ENCODE results near the gene CCT6B. TPM values are rescaled to one million over a fixed set of nuclear protein-coding genes. Genes with fewer than 3 reads are reported as not detected.

CCT6B gene
- total and polyA plus RNA-seq, 9 of the 15 experiments (the other 6 are each of a cell fraction or from before 2014, with no cell fraction given), result 0.25 to 0.91 (median 0.58) TPM

- TF ChIP-seq TFAP4 (CRISPR knock-in tag; IDR thresholded peaks at IDR 0.05; ENCODE audit: borderline replicate concordance) (peak; percentile 34; the same call in 1 of the 2 replicates), GATA2 (CRISPR knock-in tag; IDR thresholded peaks at IDR 0.05) (no peak), MEIS2 (IDR thresholded peaks at IDR 0.05; ENCODE audit: partially characterized antibody) (peak; percentile 70), E2F3 (CRISPR knock-in tag; IDR thresholded peaks at IDR 0.05) (peak; percentile 32; the same call in 1 of the 2 replicates), ZNF586 (CRISPR knock-in tag; conservative IDR thresholded peaks at IDR 0.05) (no peak), MEF2D (tag; conservative IDR thresholded peaks at IDR 0.05; ENCODE audit: low read depth) (no peak), JUND (IDR thresholded peaks at IDR 0.05; ENCODE audit: borderline replicate concordance, low read depth, low read length) (no peak), JUND (tag; IDR thresholded peaks at IDR 0.05; ENCODE audit: borderline replicate concordance, low read depth, low read length) (no peak; the same call in 2 of the 3 replicates), NCOR1 (IDR thresholded peaks at IDR 0.05) (no peak; the same call in 1 of the 2 replicates), SOX6 (IDR thresholded peaks at IDR 0.05) (no peak), L3MBTL2 (IDR thresholded peaks at IDR 0.05) (peak; percentile 90), RBM14 (IDR thresholded peaks at IDR 0.05; ENCODE audit: borderline replicate concordance, insufficient read depth, low read depth, low read length) (no peak), CCNT2 (IDR thresholded peaks at IDR 0.05; ENCODE audit: borderline replicate concordance, extremely low read depth, insufficient read length, low read depth, low read length) (no peak), MIER1 (IDR thresholded peaks at IDR 0.05; ENCODE audit: low read depth) (no peak)
- TF ChIP-seq, protein P1, sequence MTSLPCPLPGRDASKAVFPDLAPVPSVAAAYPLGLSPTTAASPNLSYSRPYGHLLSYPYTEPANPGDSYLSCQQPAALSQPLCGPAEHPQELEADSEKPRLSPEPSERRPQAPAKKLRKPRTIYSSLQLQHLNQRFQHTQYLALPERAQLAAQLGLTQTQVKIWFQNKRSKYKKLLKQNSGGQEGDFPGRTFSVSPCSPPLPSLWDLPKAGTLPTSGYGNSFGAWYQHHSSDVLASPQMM (CRISPR knock-in tag; IDR thresholded peaks at IDR 0.05), result no peak
- TF ChIP-seq, protein P2, sequence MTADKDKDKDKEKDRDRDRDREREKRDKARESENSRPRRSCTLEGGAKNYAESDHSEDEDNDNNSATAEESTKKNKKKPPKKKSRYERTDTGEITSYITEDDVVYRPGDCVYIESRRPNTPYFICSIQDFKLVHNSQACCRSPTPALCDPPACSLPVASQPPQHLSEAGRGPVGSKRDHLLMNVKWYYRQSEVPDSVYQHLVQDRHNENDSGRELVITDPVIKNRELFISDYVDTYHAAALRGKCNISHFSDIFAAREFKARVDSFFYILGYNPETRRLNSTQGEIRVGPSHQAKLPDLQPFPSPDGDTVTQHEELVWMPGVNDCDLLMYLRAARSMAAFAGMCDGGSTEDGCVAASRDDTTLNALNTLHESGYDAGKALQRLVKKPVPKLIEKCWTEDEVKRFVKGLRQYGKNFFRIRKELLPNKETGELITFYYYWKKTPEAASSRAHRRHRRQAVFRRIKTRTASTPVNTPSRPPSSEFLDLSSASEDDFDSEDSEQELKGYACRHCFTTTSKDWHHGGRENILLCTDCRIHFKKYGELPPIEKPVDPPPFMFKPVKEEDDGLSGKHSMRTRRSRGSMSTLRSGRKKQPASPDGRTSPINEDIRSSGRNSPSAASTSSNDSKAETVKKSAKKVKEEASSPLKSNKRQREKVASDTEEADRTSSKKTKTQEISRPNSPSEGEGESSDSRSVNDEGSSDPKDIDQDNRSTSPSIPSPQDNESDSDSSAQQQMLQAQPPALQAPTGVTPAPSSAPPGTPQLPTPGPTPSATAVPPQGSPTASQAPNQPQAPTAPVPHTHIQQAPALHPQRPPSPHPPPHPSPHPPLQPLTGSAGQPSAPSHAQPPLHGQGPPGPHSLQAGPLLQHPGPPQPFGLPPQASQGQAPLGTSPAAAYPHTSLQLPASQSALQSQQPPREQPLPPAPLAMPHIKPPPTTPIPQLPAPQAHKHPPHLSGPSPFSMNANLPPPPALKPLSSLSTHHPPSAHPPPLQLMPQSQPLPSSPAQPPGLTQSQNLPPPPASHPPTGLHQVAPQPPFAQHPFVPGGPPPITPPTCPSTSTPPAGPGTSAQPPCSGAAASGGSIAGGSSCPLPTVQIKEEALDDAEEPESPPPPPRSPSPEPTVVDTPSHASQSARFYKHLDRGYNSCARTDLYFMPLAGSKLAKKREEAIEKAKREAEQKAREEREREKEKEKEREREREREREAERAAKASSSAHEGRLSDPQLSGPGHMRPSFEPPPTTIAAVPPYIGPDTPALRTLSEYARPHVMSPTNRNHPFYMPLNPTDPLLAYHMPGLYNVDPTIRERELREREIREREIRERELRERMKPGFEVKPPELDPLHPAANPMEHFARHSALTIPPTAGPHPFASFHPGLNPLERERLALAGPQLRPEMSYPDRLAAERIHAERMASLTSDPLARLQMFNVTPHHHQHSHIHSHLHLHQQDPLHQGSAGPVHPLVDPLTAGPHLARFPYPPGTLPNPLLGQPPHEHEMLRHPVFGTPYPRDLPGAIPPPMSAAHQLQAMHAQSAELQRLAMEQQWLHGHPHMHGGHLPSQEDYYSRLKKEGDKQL (CRISPR knock-in tag; IDR thresholded peaks at IDR 0.05; ENCODE audit: borderline replicate concordance), result no peak
- TF ChIP-seq, protein P3, sequence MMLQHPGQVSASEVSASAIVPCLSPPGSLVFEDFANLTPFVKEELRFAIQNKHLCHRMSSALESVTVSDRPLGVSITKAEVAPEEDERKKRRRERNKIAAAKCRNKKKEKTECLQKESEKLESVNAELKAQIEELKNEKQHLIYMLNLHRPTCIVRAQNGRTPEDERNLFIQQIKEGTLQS (IDR thresholded peaks at IDR 0.05), result no peak
- TF ChIP-seq, protein P3 (CRISPR knock-in tag; conservative IDR thresholded peaks at IDR 0.05), result no peak
- TF ChIP-seq, protein P4, sequence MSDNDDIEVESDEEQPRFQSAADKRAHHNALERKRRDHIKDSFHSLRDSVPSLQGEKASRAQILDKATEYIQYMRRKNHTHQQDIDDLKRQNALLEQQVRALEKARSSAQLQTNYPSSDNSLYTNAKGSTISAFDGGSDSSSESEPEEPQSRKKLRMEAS (CRISPR knock-in tag; IDR thresholded peaks at IDR 0.05), result peak; percentile 97
- TF ChIP-seq, protein P5, sequence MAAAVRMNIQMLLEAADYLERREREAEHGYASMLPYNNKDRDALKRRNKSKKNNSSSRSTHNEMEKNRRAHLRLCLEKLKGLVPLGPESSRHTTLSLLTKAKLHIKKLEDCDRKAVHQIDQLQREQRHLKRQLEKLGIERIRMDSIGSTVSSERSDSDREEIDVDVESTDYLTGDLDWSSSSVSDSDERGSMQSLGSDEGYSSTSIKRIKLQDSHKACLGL (CRISPR knock-in tag; IDR thresholded peaks at IDR 0.05; ENCODE audit: borderline replicate concordance, poor library complexity, severe bottlenecking), result peak; percentile 95
These were observed 19.1 kb upstream of the CCT6B start, which contains the start of gene LIG3 (continued) for GRCh38 chr17:34980353-34980680.
